T-helper 2 cell treated with Interferon-gamma antibody and Interleukin-4, amounts not matched to agents 5 μg/mL and 100 μg/mL, for 36 hours (primary cell): ENCODE results near the gene NYNRIN.
"Not testable (repeated sequence)": the region's sequence is repeated elsewhere in the genome, so short reads cannot be mapped to it uniquely, and the experiment has no call there.

Experiments
- DNase-seq: peaks from one replicate; pipeline ENCODE4 v3.0.0; 2021; ENCODE audit warnings: low spot score
- H3K27ac Mint-ChIP-seq: one replicate; pipeline ENCODE4 v1.8.0; 2021; ENCODE audit warnings: mild to moderate bottlenecking, mixed read lengths
- H3K27me3 Mint-ChIP-seq: one replicate; pipeline ENCODE4 v1.8.0; 2021; ENCODE audit warnings: low read depth, mixed read lengths
- H3K36me3 Mint-ChIP-seq: one replicate; pipeline ENCODE4 v1.8.0; 2021; ENCODE audit warnings: low read depth, mixed read lengths
- H3K4me1 Mint-ChIP-seq: one replicate; pipeline ENCODE4 v1.8.0; 2021; ENCODE audit warnings: low read depth, mixed read lengths
- H3K4me3 Mint-ChIP-seq: one replicate; pipeline ENCODE4 v1.8.0; 2022; ENCODE audit warnings: mild to moderate bottlenecking, moderate library complexity, mixed read lengths
- H3K9me3 Mint-ChIP-seq: one replicate; pipeline ENCODE4 v1.8.0; 2021; ENCODE audit warnings: mixed read lengths

The NYNRIN gene

DNA sequence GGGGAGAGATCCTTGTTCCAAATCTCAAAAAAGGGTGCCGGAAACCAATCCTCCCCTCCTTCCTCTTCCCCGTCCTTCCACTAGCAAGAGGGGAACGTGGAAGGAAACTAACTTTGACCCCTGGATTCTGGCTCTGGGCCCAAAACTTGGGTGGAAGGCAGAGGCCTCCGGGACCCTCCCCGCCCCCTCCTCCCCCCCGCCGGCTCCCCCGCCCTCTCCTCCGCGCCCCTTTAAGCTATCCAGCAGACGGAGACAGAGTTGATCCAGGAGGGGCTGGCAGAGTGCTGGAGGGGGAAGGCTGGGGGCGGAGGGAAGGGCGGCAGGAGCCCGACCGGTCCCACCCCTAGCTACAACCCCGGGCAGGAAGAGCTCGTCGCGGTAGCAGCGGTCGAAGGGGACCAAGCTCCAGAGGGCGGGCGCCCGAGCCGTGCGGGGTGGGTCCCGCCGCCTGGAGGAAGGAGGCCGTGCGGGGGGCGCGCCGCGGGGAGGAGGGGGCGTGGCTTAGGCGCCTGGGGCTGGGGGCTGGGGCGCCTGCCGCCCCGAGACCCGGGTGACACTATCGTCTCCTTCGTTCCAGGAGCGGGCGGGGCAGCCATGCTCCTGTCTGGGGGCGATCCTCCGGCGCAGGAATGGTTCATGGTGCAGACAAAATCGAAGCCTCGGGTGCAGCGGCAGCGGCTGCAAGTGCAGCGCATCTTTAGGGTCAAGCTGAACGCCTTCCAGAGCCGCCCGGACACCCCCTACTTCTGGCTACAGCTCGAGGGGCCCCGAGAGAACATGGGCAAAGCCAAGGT is at the start of gene NYNRIN:
NYNRIN (plus strand) TSS at position 351 of the 794 bp plus-strand sequence; CDS start at position 595, 244 bp downstream.
- Mint-ChIP-seq H3K9me3 (no peaks in the 10 kb centered on the region), H3K27me3 (peaks cover 49% of the 10 kb centered on the region), H3K4me3 (peak within 1 kb of the TSS; percentile 67), H3K36me3 (no peaks in the 10 kb centered on the region), H3K27ac (no peak within 1 kb of the TSS), H3K4me1 (peaks cover 3% of the 10 kb centered on the region)
- no peak for DNase-seq

DNA sequence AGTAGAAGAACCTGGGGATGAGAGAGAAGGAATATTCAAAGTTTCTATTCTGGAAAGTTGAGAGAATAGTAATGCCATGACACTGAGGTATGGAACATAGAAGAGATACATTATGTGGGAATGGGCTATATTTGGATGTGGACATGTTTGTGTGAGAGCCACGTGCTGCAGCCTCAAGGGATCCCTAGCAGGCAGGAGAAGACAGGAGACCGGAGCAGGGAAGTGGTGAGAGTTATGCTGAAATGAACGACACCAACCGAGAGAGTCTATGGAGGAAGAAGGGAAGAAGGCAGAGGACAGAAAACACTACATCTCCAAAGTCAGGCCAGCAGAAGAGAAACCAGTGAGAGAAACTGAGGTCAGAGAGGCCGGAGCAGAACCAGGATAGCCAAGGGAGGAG is 49.1 kb upstream of the NYNRIN start:
- H3K27ac Mint-ChIP-seq, result no peak overlapping the region
- no peak for DNase-seq
- H3K9me3 Mint-ChIP-seq, result no peaks in the 10 kb centered on the region
- H3K4me1 Mint-ChIP-seq, result no peaks in the 10 kb centered on the region
- H3K4me3 Mint-ChIP-seq, result no peak overlapping the region
- peaks cover 53% of the 10 kb centered on the region for H3K27me3 Mint-ChIP-seq
- H3K36me3 Mint-ChIP-seq, result no peaks in the 10 kb centered on the region

DNA sequence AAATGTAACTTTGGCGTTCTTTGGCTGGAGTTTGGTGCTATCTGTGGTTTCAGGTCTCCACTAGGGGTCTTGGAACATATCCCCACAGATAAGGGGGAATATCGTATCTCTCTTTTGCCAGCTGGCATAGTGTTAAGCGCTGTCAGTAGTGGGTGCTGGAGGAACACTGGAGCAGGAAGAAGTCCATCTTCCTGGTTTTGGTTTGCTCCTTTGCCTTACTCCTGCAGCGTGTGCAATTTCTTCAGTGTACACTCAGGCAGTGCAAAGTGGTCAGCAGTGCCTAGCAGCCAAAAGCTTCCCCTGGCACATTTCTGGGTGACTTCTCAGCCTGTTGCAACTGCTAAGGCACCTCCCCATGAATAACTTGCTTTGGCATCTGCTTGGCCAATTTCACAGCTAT is 47.3 kb upstream of the NYNRIN start:
- Mint-ChIP-seq H3K9me3 (no peaks in the 10 kb centered on the region), H3K27me3 (peaks cover 49% of the 10 kb centered on the region), H3K27ac (no peak overlapping the region), H3K4me3 (no peak overlapping the region), H3K36me3 (no peaks in the 10 kb centered on the region), H3K4me1 (no peaks in the 10 kb centered on the region)
- no peak for DNase-seq

DNA sequence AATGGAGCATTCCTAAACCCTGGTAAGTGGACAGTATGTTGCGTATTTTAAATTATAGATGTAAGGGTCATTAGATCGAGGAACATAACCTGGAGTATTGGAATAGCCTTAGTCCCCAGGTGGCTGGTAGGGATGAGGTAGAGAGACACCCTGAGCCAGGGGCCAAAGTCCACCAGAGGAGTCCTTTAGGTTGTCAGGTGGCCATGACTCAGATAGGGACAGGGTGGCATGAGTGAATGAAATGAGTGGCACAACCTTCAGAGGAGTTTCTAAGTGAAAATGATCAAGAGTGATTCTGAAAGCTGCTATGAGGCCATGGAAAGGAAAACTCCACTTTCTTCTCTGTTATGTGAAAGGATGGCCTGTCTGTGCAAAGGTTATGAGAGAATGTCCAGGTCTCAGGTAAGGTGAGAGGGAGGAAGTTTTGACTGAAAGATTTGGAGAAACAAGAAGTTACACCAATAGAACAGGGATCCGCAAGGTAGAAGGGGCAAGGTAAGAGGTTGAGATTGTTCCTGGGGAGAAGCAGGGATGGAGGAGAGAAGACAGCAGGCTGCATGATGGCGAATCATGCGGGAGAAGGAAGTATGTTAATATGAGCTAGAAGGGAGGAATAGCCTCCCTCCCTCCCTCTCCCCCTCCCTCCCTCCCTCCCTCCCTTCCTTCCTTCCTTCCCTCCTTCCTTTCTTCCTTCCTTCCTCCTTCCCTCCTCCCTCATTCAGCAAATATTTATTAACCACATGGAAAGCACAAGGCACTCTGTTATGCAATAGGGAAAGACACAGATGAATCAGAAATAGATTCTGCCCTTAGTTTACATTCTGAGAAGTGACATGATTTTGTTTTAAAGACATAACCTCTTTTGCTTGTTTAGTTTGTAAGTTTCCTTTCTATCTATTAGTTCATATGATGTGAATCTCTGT is 45.0 kb upstream of the NYNRIN start:
- Mint-ChIP-seq H3K9me3 (no peaks in the 10 kb centered on the region), H3K4me1 (no peaks in the 10 kb centered on the region), H3K36me3 (no peaks in the 10 kb centered on the region), H3K27ac (no peak overlapping the region), H3K27me3 (peaks cover 47% of the 10 kb centered on the region), H3K4me3 (no peak overlapping the region)
- DNase-seq, result no peak

DNA sequence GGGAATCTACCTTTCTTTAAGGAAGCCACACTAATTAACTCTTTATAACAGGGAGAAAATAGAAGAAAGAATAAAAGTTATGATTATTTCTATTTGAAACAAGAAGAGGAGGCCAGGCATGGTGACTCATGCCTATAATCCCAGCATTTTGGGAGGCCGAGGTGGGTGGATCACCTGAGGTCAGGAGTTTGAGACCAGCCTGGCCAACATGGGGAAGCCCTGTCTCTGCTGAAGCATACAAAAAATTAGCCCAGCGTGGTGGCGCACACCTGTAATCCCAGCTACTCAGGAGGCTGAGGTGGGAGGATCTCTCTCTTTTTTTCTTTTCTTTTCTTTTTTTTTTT is 44.3 kb upstream of the NYNRIN start:
- not testable (repeated sequence) for DNase-seq, H3K27ac Mint-ChIP-seq, H3K4me3 Mint-ChIP-seq, H3K36me3 Mint-ChIP-seq, H3K4me1 Mint-ChIP-seq, H3K9me3 Mint-ChIP-seq
- peaks cover 41% of the 10 kb centered on the region for H3K27me3 Mint-ChIP-seq

DNA sequence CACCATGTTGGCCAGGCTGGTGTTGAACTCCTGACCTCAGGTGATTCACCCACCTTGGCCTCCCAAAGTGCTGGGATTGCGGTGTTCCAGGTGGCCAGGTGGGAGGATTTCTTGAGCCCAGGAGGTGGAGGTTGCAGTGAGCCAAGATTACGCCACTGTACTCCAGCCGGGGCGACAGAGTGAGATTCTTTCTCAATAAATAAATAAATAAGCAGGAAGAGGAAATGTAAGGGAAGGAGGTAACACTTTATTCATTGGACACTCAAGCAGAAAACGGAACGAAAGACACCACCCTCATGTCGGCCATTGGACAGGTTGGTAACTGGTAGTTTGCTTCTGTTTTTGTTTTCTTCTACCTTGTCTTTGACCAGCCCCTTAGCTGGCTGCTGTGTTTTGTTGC is 43.8 kb upstream of the NYNRIN start:
- H3K4me3 Mint-ChIP-seq, result no peak overlapping the region
- H3K27ac Mint-ChIP-seq, result no peak overlapping the region
- H3K27me3 Mint-ChIP-seq, result peaks cover 41% of the 10 kb centered on the region
- H3K36me3 Mint-ChIP-seq, result no peaks in the 10 kb centered on the region
- H3K9me3 Mint-ChIP-seq, result no peaks in the 10 kb centered on the region
- H3K4me1 Mint-ChIP-seq, result no peaks in the 10 kb centered on the region
- DNase-seq, result no peak

DNA sequence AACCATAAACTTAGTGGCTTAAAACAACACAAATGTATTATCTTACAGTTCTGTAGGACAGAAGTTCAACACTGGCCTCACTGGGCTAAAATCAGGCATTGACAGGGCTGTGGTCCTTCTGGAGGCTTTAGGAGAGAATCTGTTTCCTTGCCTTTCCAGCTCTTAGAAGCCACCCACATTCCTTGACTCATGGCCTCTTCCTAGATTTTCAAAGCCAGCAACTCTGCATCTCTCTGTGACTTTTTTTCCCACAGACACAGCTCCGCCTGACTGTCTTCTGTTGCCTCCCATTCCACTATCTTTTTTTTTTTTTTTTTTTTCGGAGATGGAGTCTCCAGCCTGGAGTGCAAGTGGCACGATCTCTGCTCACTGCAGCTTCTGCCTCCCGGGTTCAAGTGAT is 42.6 kb upstream of the NYNRIN start:
- no peak for DNase-seq

DNA sequence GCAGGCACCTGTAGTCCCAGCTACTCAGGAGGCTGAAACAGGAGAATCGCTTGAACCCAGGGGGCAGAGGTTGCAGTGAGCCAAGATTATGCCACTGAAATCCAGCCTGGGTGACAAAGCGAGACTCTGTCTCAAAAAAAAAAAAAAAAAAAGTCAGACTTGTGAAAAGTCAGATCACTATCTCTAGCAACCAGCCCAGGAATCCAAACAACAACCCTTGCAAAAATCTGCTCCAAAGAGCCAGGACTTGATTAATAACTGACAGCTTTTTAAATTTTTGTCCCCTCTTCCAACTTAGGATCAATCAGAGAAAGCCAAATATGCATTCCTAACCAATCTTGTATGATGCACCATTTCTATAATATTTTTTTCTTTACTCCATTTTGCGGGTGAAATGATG is 38.5 kb upstream of the NYNRIN start:
- Mint-ChIP-seq H3K27me3 (peaks cover 48% of the 10 kb centered on the region), H3K4me1 (peaks cover under 1% of the 10 kb centered on the region), H3K27ac (no peak overlapping the region), H3K36me3 (no peaks in the 10 kb centered on the region), H3K4me3 (no peak overlapping the region), H3K9me3 (no peaks in the 10 kb centered on the region)
- DNase-seq, result no peak

More for the DNA sequence above, 42.6 kb upstream of the NYNRIN start:
- H3K36me3 Mint-ChIP-seq, result no peaks in the 10 kb centered on the region
- no peaks in the 10 kb centered on the region for H3K9me3 Mint-ChIP-seq
- H3K27ac Mint-ChIP-seq, result no peak overlapping the region
- no peaks in the 10 kb centered on the region for H3K4me1 Mint-ChIP-seq
- no peak overlapping the region for H3K4me3 Mint-ChIP-seq
- H3K27me3 Mint-ChIP-seq, result peaks cover 40% of the 10 kb centered on the region

DNA sequence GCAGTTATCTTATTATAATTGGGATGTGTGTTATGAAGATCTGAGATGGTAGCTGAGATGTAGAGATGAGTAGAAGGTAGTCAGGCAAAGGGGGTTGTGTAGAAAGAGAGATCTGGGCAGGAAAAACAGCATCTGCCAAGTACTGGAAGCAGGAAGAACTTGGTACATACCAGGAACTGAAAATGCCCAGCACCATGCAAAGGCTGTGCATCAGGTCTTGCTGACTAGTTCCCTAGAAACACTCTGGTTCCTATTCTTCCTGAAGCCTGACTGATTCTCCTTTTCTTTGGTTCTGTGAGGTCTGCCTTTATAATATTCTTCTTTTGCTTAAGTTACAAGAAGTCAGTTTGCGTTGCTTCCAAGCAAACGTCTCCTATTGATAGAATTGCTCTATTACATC is 37.5 kb upstream of the NYNRIN start:
- Mint-ChIP-seq H3K9me3 (no peaks in the 10 kb centered on the region), H3K4me1 (peaks cover 8% of the 10 kb centered on the region), H3K27me3 (peaks cover 58% of the 10 kb centered on the region), H3K36me3 (no peaks in the 10 kb centered on the region), H3K27ac (no peak overlapping the region), H3K4me3 (no peak overlapping the region)
- DNase-seq, result no peak

DNA sequence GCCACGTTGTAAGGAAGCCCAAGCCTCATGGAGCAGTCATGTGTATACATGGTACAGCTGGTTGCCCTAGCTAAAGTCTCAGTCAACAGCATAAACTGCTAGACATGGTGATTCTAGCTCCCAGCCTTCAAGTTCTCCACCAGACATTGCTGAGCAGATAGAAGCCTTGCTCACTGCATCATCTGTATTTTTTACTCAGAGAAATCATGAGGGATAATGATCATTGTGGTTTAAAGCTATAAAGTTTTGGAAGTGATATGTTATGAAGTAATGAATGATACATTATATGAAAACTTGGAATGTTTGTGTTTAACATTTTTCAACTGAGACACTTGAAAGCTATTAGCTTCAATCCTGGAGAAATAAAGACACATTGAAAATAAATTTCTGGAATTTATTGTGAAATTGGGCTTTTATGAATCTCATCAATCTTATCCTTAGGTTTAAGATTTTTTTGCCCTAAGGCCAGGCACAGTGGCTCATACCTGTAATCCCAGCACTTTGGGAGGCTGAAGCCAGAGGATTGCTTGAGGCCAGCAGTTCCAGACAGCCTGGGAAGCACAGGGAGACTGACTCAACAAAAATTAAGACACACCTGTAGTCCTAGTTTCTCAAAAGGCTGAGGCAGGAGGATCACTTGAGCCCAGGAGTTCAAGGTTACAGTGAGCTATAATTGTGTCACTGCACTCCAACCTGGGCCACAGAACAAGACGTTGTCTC is 36.4 kb upstream of the NYNRIN start:
- no peak overlapping the region for H3K4me3 Mint-ChIP-seq
- peaks cover 64% of the 10 kb centered on the region for H3K27me3 Mint-ChIP-seq
- H3K27ac Mint-ChIP-seq, result no peak overlapping the region
- peaks cover 13% of the 10 kb centered on the region for H3K4me1 Mint-ChIP-seq
- no peaks in the 10 kb centered on the region for H3K36me3 Mint-ChIP-seq
- H3K9me3 Mint-ChIP-seq, result no peaks in the 10 kb centered on the region
- no peak for DNase-seq

DNA sequence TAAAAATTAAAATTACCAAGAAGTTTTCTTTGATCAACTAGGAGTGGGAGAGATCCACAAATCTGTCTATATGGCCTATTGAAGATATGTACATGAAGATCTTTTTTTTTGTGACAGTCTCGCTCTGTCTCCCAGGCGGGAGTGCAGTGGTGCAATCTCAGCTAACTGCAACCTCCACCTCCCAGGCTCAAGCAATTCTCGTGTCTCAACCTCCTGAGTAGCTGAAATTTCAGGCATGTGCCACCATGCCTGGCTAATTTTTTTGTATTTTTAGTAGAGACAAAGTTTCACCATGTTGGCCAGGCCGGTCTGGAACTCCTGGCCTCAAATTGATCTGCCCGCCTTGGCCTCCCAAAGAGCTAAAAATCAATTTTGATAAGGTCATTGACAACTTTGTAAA is 35.4 kb upstream of the NYNRIN start:
- H3K9me3 Mint-ChIP-seq, result no peaks in the 10 kb centered on the region
- peaks cover 70% of the 10 kb centered on the region for H3K27me3 Mint-ChIP-seq
- no peaks in the 10 kb centered on the region for H3K36me3 Mint-ChIP-seq

DNA sequence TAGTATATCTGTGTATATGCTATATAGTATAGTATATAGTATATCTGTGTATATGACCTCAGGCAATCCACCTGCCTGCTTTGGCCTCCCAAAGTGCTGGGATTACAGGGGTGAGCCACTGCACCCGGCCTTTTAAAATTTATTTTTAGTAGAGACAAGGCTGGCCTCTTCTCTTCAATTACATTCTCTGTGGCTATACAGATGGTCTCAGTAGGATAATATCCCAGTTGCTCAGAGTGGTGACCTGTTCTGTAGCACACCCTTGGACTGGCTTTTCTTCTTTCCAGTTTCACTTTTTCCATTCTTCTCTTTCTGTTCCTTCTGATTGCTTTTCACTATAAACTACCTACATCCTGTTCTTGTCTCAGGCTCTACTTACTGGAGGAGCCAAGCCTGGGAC is 34.0 kb upstream of the NYNRIN start:
- Mint-ChIP-seq H3K4me1 (peaks cover 18% of the 10 kb centered on the region), H3K9me3 (no peaks in the 10 kb centered on the region), H3K36me3 (no peaks in the 10 kb centered on the region), H3K27me3 (peaks cover 72% of the 10 kb centered on the region), H3K27ac (no peak overlapping the region), H3K4me3 (no peak overlapping the region)
- no peak for DNase-seq

More for the DNA sequence above, 35.4 kb upstream of the NYNRIN start:
- no peak overlapping the region for H3K4me3 Mint-ChIP-seq
- H3K27ac Mint-ChIP-seq, result no peak overlapping the region
- DNase-seq, result no peak
- peaks cover 18% of the 10 kb centered on the region for H3K4me1 Mint-ChIP-seq

DNA sequence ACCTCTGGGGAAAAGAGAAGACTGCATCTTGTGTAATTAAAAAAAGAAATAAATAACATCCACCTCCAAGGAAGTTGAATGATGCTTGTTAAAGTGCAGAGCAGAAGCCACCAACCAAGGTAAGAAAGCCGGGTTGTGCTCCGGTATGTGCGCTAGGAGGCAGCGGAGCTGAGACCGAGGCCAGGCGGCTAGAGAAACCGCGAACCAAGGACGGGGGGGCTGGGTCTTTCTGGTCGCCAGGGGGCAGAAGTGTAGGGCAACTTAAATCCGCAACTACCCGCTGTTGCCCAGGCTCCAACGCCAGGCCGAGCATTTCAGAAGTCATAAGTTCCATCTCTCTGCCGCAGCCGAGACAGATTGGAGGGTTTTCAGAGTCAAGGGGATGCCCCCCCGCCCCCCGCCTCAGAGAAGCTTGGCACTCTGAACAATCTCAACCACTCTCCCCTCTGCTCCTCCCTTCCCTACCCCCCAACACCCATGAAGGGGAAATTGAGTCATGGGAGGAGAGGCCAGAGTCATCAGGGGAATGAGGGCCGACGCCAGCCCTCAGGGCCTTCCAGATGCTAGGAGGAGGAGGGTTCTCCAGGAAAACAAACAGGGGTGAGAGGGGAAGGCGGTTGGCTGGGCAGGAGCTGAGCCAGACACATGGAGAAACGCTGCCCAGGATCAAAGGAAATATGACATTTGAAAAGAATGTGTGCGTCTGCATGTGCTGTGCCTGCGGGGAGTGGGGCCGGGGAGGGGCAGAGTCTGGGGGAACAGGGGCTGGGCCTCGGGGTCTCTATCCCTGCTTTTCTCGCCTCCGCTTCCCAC is 33.0 kb upstream of the NYNRIN start:
- peaks cover 18% of the 10 kb centered on the region for H3K4me1 Mint-ChIP-seq
- H3K36me3 Mint-ChIP-seq, result no peaks in the 10 kb centered on the region
- peak; percentile 29 for DNase-seq
- peaks cover 63% of the 10 kb centered on the region for H3K27me3 Mint-ChIP-seq
- H3K27ac Mint-ChIP-seq, result no peak overlapping the region
- no peaks in the 10 kb centered on the region for H3K9me3 Mint-ChIP-seq
- H3K4me3 Mint-ChIP-seq, result peak overlapping the region; percentile 46
